Putamen (tissue), 1 donor: ENCODE results near the gene LIMK1.
"Not testable (repeated sequence)": the region's sequence is repeated elsewhere in the genome, so short reads cannot be mapped to it uniquely, and the experiment has no call there.

Source experiments
- DNase-seq: peaks from one replicate; pipeline ENCODE4 v3.0.0-alpha.2; 2016; ENCODE audit warnings: low spot score

LIMK1 gene

GRCh38 chr7:74084722-74085578, 1.3 kb downstream of the LIMK1 start:
- no peak for DNase-seq

- no peak for DNase-seq
Measured at GRCh38 chr7:74087791-74088453, 4.3 kb downstream of the LIMK1 start.

- DNase-seq, result no peak
Measured at GRCh38 chr7:74092321-74092963, 8.8 kb downstream of the LIMK1 start.

GRCh38 chr7:74092964-74093471, 9.4 kb downstream of the LIMK1 start:
- DNase-seq, result peak; percentile 23

GRCh38 chr7:74093671-74094223, 10.1 kb downstream of the LIMK1 start:
- no peak for DNase-seq

- no peak for DNase-seq
Measured at GRCh38 chr7:74094224-74095101, 10.9 kb downstream of the LIMK1 start.

GRCh38 chr7:74095135-74095534, 11.5 kb downstream of the LIMK1 start:
- DNase-seq, result no peak

GRCh38 chr7:74097937-74098614, 14.5 kb downstream of the LIMK1 start:
- no peak for DNase-seq

GRCh38 chr7:74099031-74099430, 15.4 kb downstream of the LIMK1 start:
- no peak for DNase-seq

GRCh38 chr7:74101061-74101681, 17.6 kb downstream of the LIMK1 start:
- no peak for DNase-seq

GRCh38 chr7:74103219-74103772, 19.7 kb downstream of the LIMK1 start:
- DNase-seq, result no peak

GRCh38 chr7:74104702-74105101, 21.1 kb downstream of the LIMK1 start:
- DNase-seq, result no peak

GRCh38 chr7:74105992-74106391, 22.4 kb downstream of the LIMK1 start:
- DNase-seq, result no peak

- no peak for DNase-seq
Measured at GRCh38 chr7:74106846-74107245, 23.2 kb downstream of the LIMK1 start.

- no peak for DNase-seq
Measured at GRCh38 chr7:74115326-74115725, 31.7 kb downstream of the LIMK1 start.

GRCh38 chr7:74116356-74116755, 32.8 kb downstream of the LIMK1 start:
- DNase-seq, result no peak

GRCh38 chr7:74119831-74120230, 36.2 kb downstream of the LIMK1 start:
- no peak for DNase-seq

- no peak for DNase-seq
Measured at GRCh38 chr7:74121401-74122249, 38.0 kb downstream of the LIMK1 start.

- not testable (repeated sequence) for DNase-seq
Measured at GRCh38 chr7:74123892-74124291, 40.3 kb downstream of the LIMK1 start.
